HG03354 (cell line): ENCODE data around the gene NR5A1.

Source experiments
- ATAC-seq: cut with Tn5 transposase; IDR thresholded peaks from one replicate; pipeline ENCODE4 v1.9.1; 2021; ENCODE audit warnings: mild to moderate bottlenecking; ENCODE audit not compliant: unreplicated experiment, poor library complexity, severe bottlenecking

Gene NR5A1

GRCh38 chr9:124469011-124469832 is 38.0 kb downstream of the NR5A1 start:
- ATAC-seq: no peak

GRCh38 chr9:124468061-124468740 is 39.0 kb downstream of the NR5A1 start:
- ATAC-seq: no peak

- ATAC-seq: no peak
Measured at GRCh38 chr9:124467410-124468060, 39.7 kb downstream of the NR5A1 start.

GRCh38 chr9:124465736-124466135 is 41.5 kb downstream of the NR5A1 start:
- ATAC-seq: no peak

GRCh38 chr9:124462739-124463138 is 44.5 kb downstream of the NR5A1 start:
- no peak for ATAC-seq

- ATAC-seq: no peak
Measured at GRCh38 chr9:124458441-124458840, 48.8 kb downstream of the NR5A1 start.

- no peak for ATAC-seq
Measured at GRCh38 chr9:124457887-124458431, 49.2 kb downstream of the NR5A1 start.

GRCh38 chr9:124457079-124457886 is 49.9 kb downstream of the NR5A1 start:
- no peak for ATAC-seq

GRCh38 chr9:124456341-124457078 is 50.7 kb downstream of the NR5A1 start:
- ATAC-seq: no peak

GRCh38 chr9:124455820-124456219 is 51.4 kb downstream of the NR5A1 start:
- no peak for ATAC-seq

GRCh38 chr9:124454791-124455443 is 52.3 kb downstream of the NR5A1 start:
- no peak for ATAC-seq

- ATAC-seq: no peak
Measured at GRCh38 chr9:124454296-124454695, 52.9 kb downstream of the NR5A1 start.

- ATAC-seq: no peak
Measured at GRCh38 chr9:124453586-124454191, 53.5 kb downstream of the NR5A1 start.

GRCh38 chr9:124452841-124453585 is 54.2 kb downstream of the NR5A1 start:
- ATAC-seq: no peak

GRCh38 chr9:124452326-124452725 is 54.9 kb downstream of the NR5A1 start:
- no peak for ATAC-seq

GRCh38 chr9:124450931-124451661 is 56.1 kb downstream of the NR5A1 start:
- no peak for ATAC-seq
